C4-2B (cell line): ENCODE measurements around the gene LRBA.
"Not testable (repeated sequence)": the region's sequence is repeated elsewhere in the genome, so short reads cannot be mapped to it uniquely, and the experiment has no call there.

Experiments used
- CTCF ChIP-seq: fragments of 450-650 bp; conservative IDR thresholded peaks from 2 replicates; pipeline ENCODE4 v1.5.1; 2017; ENCODE audit warnings: mild to moderate bottlenecking
- ZFX ChIP-seq: fragments of 450-650 bp; IDR thresholded peaks from 2 replicates; pipeline ENCODE4 v1.6.1; 2017

GRCh38 chr4:150957981-150958380, 57.1 kb downstream of the LRBA start:
- not testable (repeated sequence) for TF ChIP-seq CTCF, ZFX
